M059J (cell line): ENCODE data around the gene VWA8. TPM values are rescaled to one million over a fixed set of nuclear protein-coding genes. Genes with fewer than 3 reads are reported as not detected.
A peak's percentile ranks its signal among the peaks of the same experiment; 100 is the strongest.

Experiments used
- DNase-seq: peaks from one replicate; pipeline ENCODE4 v3.0.0-alpha.2; 2012; ENCODE audit warnings: low read depth
- total RNA-seq: library from RNA; depleted of rRNA; stranded (reverse); fragments of >200 nt; shearing (Covaris generic); gene quantifications from 2 replicates; pipeline ENCODE4 v1.2.3, GENCODE V29; 2014

VWA8 gene
- total RNA-seq, 1 experiment from 2014 or later, result 10.4 TPM

DNA sequence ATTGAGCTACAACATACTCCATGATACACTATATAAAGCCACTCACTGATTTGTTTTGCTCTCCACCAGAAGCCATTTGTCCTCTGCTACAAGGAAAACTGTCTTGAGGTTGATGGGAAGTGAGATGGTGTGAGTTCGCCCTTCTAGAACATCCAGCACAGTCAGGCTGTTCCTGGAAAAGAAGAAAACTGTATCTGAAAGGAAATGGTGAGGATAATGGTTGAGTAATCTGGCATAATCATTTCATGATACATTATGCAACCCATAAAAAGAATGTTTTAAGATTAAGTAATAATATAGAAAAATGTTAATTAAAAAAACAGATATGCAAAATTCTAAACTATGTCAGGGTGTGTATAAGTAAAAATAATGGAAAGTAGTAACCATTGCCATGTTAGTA lies 269.6 kb downstream of the VWA8 start:
- DNase-seq, result no peak

DNA sequence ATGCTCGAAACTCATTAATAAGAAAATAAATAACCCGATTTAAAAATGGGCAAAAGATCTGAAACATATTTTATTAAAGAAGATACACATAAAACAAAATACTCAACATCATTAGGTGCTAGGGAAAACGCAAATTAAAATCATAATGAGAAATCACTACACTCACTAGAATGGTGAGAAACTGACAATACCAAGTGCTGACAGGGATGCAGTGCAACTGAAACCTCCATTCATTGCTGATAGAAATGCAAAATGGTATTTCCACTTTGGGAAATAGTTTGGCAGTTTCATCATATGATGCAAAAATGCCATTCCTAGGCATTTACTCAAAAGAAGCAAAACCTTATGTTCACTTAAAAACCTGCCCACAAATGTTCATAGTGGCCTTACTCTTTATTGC lies 278.1 kb downstream of the VWA8 start:
- DNase-seq, result no peak

DNA sequence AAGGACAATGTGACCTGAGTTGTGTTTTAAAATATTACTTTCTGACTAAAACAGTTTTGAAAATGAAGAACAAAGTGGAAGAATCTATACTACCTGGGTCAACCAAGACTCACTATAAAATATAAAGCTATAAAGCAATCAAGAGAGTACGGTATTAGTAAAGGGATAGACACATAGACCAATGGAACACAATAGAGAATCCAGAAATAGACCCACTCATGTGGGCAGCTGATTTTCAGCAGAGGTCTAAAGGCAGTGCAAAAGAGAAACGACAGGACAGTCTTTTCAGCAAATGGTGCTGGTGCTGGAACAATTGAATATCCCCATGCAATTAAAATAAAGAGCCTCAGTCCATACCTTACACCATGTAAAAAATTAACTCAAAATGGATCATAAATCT lies 278.9 kb downstream of the VWA8 start:
- DNase-seq, result no peak

DNA sequence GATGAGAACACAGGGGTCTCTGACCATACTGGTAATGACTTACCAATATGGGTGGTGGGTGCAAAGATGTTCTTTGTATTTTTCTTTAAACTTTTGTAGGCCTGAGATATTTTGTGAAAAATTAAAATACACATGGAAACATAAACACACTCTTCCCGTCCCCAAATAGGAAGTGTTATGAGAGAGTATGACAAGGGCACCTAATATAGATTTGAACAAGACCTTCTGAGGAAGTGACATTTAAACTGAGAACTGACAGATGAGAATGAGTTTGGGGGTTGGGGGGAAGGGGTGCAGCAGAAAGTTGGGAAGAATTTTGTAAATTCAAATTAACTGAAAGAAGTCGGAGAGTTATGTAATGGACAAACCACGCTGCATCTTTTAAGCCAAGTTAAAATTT lies 279.3 kb downstream of the VWA8 start:
- no peak for DNase-seq

DNA sequence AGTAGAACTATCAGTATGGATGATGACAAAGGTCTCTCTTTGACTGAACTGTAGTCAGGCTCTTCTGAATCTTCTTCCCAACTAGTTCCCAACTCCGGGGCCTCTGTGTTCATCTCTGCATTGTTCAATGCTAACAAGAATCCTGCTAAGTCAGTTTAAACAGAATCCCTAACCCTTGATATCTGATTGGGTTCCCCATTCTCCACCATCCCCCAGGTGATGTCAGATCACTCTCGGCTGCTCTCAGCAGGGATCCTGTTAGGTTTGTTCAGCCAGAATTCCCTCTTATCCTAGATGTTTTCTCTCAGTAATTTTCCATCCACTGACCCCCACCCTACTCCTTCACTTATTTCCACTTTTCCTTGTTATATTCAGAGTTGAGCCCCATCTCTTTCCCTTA lies 280.0 kb downstream of the VWA8 start:
- DNase-seq, result no peak

DNA sequence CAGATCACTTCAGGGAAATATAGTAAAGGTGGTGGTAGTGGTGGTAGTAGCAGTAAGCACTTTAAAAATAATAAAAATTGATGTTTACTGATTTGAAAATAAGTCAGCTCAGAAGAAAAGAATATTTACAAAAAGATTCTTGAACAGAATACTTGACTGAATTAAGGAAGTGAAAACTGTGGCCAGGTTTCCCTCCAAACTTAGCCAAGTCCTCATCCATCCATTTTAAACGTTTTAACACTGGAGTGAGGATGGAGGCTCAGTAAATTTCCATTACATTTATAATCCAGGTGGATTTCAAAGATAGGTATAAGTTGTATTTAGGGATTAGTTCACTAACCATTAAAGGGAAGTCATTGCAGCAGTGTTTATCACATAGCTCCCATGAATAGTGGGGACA lies 282.1 kb downstream of the VWA8 start:
- DNase-seq, result no peak

DNA sequence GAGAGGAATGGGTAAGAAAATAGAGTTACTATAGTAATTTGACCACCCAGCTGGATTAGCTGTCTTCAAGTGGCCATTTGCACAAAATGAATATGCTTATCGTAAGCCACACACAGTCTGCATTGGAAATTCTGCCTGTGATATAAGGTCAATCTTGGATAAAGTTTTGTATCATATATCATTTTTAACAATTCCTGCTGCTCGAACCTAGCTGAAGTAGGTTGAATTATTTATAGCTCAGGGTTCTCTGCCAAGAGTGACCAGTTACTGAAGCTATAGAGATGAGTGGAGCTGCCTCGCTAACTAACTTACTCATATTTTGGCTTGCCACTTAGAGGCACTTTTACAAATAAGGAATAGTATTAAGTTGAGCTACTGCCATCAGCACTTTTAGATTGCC lies 282.7 kb downstream of the VWA8 start:
- no peak for DNase-seq

DNA sequence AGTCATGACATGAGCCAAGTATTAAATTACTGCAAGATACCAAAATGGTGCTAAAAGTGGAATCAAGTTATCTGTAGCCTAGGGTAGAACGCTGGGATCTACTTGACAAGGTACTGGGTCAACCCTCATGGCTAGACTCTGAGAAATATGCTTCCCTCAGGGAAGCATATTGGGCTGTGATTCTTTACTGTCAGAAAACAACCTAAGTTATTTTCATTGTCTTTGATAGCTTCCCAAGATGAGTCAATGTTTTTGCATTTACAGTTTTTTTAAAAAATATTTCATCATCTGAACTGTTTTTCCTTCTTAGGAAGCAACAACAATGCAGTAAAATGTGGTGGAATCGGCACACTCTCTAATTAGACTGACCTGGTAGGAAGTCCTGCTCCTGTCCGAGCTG lies 285.6 kb downstream of the VWA8 start:
- DNase-seq, result no peak

DNA sequence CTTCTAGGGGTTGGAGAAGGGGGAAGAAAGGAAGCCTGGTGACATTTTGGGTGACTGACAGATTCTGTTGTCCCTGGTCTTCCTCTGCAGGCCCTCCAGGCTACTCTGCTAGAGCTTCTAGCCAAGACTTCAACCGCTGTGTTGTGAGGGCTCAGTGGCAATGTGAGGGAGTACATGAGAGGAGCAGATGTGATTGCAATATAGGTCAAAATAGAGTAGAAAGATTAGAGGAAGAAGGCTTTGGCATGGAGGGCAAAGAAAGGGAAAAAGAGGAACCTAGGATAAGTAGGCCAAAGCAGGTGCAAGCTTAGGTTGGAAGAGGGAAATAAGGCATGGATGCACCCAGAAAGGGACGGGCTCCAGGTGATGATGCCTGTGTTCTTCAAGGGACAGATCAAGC lies 286.7 kb downstream of the VWA8 start:
- DNase-seq, result no peak

DNA sequence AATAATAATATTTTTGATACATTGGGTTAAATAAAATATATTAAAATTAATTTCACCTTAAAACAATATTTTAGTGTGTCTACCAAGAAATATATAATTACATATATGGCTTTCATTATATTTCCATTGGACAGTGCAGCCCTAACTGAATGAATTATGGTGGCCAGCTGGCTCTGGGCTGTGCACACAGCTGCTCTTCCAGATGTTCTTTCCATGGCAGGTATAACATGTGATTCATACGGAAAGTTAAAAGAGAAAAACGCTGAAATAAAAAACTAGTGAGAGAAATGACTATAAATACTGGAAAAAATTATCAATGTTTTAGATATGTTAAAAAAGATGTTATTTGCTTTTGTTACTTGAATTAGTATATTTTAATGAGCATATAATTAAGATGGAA lies 287.3 kb downstream of the VWA8 start:
- DNase-seq, result no peak

DNA sequence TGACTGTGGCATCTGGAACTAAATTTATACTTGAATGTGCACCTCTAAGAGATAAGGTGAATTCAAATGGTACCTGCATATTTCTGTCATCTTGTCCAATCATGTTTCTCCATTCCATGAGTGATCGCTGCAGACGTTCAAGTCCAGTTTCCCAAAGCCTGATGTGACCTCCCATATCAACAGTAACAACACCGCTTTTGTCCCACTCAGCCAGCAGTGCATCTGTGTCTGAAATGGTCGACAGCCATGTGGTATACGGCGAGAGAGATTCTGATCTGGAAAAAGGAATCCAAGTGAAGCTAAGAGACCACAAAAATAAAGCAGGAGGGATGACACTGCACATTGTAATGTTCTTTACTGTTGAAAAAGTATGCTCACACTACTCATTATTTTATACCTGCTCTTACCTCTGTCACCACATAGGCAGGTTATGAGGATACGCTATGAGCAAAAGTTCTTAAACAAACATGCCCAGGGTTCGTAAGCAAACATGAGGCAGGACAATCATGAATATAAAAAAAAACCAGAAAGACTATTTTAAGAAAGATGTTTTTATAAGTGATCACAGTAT lies 290.0 kb downstream of the VWA8 start:
- no peak for DNase-seq

DNA sequence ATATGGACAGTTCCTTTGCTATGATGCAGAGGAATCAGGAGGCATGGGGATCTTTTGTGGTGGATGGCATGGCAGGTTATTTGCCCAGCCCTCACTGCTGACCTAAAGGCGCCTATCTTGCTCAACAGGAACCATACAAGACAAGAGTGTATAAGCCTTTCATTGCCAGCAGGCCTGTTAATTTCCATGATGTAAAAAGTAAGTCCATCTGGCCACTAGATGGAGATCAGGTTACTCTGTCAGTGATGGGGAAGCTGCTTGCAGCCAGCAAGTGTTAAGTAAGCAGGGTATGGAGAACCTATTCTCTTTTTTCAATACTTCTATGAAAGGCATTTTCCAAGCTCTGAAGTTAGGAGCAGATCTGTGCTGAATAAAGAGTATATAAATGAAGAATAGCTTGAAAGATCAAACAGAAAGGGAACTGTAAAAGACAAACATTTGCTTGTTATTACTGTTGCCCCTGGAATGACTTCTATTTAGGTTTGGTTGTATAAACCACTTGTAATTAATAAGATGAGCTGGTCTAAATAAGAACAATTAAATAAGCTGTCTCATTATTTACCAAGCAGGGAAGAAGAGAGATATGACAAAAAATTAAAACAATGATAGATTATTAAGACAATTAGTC lies 292.7 kb downstream of the VWA8 start:
- DNase-seq, result peak; percentile 87

DNA sequence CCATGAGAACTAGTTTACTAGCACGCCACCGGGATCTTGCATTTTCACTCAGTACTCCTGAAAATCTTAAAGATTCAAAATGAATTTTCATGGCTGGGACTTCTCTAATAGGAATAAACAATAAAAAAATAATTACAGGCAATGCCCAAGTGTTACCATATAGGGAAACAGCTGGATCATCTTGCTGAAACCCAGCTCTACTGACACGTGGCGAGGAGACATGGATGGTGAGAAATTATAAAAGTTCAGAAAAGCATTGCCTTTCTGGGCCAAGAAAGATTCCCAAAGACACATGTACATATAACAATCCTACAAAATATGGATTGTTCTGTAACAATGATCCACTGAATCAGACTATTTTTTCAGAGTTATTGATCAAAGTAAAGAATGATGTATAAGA lies 294.3 kb downstream of the VWA8 start:
- no peak for DNase-seq

DNA sequence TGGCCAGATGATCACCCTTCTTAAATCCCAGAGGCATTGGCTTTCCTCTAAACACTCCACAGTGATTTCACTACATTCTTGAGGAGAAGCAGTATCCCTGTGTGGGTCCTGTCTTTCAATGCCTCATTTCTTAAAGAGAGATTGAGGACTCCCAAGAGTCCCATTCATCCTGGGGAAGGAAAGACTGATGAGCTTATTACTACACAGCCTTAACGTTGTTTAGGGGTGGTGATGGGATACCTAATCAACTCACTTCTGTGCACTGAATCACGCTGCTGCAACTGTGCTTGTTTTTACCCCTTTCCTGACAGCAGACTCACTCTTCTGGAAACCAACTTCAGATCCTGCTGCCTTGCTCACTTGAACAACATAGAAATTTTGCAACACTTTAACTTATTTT lies 300.5 kb downstream of the VWA8 start:
- DNase-seq, result no peak

DNA sequence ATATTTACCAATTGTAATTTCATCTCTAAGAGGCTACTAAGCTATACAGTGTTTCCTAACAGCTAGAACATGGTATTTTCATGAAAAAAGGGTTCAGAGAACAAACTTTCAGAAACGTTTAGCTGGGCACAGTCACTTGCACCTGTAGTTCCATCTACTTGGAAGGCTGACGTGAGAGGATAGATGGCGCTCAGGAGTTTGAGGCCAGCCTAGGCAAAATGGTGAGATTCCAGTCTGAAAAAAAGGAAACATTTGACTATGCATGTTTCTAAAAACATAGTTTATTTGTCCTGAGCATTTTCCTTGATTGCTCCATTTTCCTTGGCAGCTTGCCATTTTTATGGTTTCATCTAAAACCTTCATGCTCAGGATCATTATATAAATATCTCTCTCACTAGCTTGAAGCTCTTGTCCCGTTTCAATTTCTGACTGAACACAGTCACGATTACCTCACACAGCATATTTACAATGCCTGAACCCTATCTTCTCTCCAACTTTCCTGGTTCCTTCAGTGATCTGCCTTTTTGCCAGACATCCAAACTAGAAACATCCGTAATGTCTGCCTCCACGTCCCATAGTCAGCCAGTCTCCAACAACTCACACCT lies 302.8 kb downstream of the VWA8 start:
- peak; percentile 9 for DNase-seq

DNA sequence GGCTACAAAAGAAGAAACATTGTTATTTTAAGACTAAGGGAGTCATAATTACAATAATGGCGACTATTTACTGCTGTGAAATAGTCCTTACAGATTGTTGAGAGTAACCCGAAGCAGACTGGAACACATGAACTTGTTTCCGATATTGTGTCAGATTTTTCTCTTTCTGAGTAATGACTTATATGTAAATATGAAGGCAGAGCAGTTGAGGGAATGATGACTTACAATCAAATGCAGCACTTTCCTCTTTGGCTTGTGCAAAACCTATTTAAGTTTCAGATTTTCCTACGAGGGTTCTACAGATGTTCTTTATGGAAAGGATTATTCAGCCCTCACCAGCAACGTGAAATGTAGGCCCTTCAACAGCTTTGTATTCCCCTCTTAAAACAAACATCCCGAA lies 304.9 kb downstream of the VWA8 start:
- no peak for DNase-seq

DNA sequence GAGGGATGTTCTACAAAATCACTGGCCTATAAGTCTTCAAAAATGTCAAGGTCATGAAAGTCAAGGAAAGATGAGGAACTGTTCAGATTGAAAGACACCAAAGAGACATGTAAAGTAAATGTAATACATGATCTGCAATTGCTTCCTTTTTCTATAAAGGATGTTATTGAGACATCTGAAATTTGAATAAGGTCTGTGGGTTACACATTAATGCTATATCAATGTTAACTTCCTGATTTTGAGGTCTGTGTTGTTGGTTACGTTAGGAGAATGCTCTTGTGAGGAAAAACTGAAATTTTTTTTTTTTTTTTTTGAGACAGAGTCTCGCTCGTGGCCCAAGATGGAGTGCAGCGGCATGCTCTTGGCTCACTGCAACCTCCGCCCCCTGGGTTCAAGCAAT lies 306.1 kb downstream of the VWA8 start:
- DNase-seq, result no peak

DNA sequence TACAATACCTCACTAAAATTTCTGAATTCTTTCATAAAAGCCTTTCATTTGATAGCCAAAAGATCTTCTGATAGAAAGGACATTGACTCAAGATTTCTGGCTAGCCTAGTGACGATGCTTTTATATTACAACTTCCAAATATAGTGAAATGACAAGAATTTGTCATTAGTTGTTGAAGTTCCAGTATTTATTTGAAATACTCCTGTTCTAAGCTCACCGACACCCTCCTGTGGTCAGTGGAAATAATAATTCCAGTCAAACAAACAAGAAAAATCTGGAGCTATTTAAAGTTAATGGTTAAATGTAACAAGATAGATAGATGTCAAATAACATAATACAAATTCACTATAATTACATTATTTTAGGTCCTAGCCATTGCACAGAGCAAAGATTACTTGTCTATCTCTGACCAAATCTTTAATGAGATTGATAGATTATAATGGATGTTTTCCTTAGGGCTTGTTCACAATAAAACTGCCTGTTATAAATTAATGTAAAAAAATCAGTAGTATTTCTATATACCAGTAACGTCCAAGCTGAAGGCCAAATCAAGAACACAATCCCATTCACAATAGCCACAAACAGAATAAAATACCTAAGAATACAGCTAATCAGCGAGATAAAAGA lies 308.1 kb downstream of the VWA8 start:
- peak; percentile 54 for DNase-seq

DNA sequence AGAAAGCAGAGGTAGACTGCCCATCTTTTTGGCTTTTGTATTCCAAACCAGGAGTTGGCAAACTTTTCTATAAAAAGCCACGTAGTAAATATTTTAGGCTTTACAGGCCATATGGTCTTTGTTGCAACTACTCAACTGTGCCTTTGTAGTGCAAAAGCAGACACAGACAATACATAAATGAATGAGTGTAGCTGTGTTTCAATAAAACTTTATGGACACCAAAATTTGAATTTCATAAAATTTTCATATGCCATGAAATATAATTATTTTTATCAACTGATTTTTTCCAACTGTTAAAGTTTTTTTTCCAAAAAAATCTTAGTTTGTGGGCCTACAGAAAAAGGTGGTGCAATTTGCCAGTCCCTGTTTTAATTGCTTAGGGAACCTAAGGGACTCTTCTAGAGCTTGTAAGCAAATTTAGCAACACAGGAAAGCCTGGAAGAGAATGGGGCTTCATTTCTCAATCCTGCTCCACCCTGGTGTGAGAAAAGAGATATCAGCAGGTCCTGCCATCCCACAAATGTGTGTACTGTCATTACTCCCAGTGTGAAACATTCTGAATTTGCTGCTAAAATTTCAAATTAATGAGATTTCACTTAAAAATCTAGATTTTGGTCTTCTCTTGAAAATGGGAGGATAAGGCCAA lies 309.4 kb downstream of the VWA8 start:
- DNase-seq, result no peak

DNA sequence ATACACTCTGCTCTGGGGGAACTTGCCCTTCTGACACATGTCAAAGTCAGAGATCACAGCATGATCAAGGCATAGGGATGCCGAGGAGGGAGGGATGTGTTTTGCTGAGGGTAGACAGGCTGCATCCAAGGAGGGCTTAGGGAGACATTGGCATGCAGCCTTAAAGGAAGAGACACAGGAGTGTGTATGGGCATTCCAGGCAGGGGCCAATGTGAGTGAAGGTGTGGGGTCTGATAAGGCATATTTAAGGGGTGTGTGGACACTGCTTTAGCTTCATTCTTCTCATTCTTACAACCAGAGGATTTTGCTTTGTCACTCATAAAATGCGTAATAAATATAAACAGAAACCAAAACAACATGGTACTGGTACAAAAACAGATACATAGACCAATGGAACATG lies 310.2 kb downstream of the VWA8 start:
- DNase-seq, result no peak

DNA sequence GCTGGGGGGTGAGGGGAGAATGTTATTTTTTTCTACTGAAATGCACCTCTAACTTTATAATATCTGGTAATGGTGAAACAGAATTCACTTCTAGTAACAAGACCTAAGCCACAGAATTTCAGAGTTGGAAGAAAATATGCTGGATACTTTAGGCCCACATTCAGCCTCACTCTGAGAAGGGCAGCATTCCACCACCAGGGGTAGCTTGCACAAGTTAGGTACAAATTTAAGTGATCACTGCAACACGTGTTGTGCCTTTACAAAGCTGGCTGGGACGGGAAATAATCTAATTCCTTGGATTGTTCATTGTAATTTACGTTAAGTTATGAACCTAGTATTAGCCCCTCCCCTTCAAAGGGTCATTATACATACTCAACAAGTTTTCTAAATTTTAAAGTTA lies 311.2 kb downstream of the VWA8 start:
- DNase-seq, result peak; percentile 7

DNA sequence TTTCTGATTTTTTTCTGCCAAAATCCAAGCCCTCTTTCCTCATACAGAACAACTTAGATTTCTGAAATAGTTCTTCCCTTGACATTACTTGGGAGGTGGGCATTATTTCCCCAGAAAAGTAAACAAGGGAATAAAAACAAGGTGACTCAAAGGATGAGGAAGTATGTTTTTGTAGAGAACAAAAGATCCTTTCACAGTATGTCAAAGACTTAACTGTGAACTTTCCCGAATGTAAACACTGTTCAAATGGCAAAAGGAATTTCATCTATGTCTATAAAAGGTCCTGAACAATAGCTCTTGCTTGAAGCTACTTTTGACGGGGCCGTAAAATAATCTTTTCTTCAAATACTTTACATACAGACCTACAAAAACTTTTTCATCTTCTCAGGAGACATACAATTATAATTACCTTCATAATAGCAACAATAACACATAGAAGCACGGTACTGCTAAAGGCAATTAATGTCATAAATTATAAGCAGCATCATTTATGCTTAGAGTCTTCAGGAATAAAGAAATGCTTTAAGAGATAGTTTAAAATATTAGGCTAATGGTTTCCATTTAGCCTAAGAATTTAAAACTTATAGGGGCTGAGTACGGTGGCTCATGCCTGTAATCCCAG lies 312.5 kb downstream of the VWA8 start:
- DNase-seq, result peak; percentile 77
